Testis (tissue), 3 donors: ENCODE results near the gene CCR7. TPM values are rescaled to one million over a fixed set of nuclear protein-coding genes. Genes with fewer than 3 reads are reported as not detected.

Source experiments
- DNase-seq: peaks from one replicate; pipeline ENCODE4 v3.0.0-alpha.2; 2019
- H3K27ac ChIP-seq, 2 donors: fragments of 200-600 bp; sonication (generic); one replicate each; pipeline ENCODE4 v1.5.1; 2019
- H3K27me3 ChIP-seq: fragments of 200-600 bp; sonication (generic); one replicate; pipeline ENCODE4 v1.5.1; 2019
- H3K36me3 ChIP-seq: fragments of 200-600 bp; sonication (generic); one replicate; pipeline ENCODE4 v1.5.1; 2017; ENCODE audit warnings: low read depth; ENCODE audit errors: missing control alignments
- H3K4me1 ChIP-seq: fragments of 200-600 bp; sonication (generic); one replicate; pipeline ENCODE4 v1.5.1; 2019
- H3K4me3 ChIP-seq, 2 donors: fragments of 200-600 bp; sonication (generic); one replicate each; pipeline ENCODE4 v1.5.1; 2017 to 2019
- H3K9me3 ChIP-seq: fragments of 200-600 bp; sonication (generic); one replicate; pipeline ENCODE4 v1.5.1; 2017
- POLR2A ChIP-seq: fragments of 450-650 bp; IDR thresholded peaks from one replicate; pipeline ENCODE4 v1.6.1; 2017; ENCODE audit warnings: antibody characterized with exemption, mild to moderate bottlenecking, moderate library complexity
- WGBS, 2 donors: methylation state at CpG; one replicate each; pipeline ENCODE4 v1.1.5; 2018; 5-methylcytosine and 5-hydroxymethylcytosine counted together
- intact Hi-C: fragments of 100-400 bp; cut with DNase I; formaldehyde crosslinking; loops from one replicate; pipeline ENCODE4 v1.15.1; 2023; ENCODE audit warnings: low total_unique reads
- polyA plus RNA-seq: library from polyadenylated mRNA; stranded (reverse); fragments of 350-450 nt; fragmentation: Illumina TruSeq; extraction: RNeasy Lipid Tissue Mini Kit (QIAGEN cat#74804); gene quantifications from one replicate; pipeline ENCODE4 v1.2.3, GENCODE V29; 2014; ENCODE audit warnings: low read depth, low replicate concordance; ENCODE audit not compliant: insufficient read depth
- total RNA-seq, 2 donors: library from RNA; depleted of rRNA; stranded (reverse); fragments of >200 nt; gene quantifications; one replicate each; pipeline ENCODE4 v1.2.3, GENCODE V29; 2016
- TF ChIP-seq, protein P1 (sequence below), 3 experiments: fragments of 450-650 bp in 2 of 3; fragments of 200-600 bp in 1 of 3; sonication (generic) in 1 of 3; IDR thresholded peaks; one replicate each; pipeline ENCODE4 v1.5.1; 2016 to 2019; ENCODE audit warnings: antibody characterized with exemption in 3 of 3, mild to moderate bottlenecking in 2 of 3, moderate library complexity in 1 of 3

CCR7 gene
- total and polyA plus RNA-seq, 3 donors from 2014 or later: 0.87 to 1.5 (median 1.3) TPM

- no peak overlapping the region for H3K27ac ChIP-seq
These were observed 51.0 kb downstream of the CCR7 start for GRCh38 chr17:40514013-40514875.

DNA sequence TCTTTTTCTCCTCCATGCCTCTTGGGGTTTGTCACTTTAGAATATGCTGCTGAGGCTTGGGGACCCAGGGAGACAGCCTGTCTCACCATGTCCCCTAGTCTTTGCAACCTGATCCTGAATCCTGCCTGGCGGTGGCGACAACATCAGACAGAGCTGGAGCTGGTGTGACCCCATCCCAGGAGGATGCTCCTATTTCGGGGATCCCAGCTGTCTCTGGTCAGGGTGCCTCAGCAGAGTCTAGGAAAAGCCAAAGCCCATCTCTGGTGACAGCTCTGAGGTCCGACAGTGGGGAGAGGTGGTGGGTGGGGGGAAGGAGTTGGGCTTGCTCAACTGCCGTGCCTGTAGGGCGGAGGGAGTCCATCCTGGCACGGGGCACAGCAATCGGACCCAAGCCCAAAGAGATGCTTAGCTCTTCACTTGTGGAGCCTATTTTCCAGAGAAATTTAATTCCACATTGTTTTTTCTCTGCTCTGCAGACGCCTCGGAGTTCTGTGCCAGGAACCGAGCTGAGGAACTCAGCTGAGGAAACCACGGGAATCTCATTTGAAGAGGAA, 53.5 kb downstream of the CCR7 start:
- intact Hi-C loops: no loop called here
- Histone ChIP-seq H3K36me3 (no peaks in the 10 kb centered on the region), H3K27ac (no peak overlapping the region), H3K9me3 (no peaks in the 10 kb centered on the region), H3K4me1 (no peaks in the 10 kb centered on the region), H3K4me3 (no peak overlapping the region), H3K27me3 (no peaks in the 10 kb centered on the region)
- TF ChIP-seq POLR2A: no peak
- TF ChIP-seq, protein P1, sequence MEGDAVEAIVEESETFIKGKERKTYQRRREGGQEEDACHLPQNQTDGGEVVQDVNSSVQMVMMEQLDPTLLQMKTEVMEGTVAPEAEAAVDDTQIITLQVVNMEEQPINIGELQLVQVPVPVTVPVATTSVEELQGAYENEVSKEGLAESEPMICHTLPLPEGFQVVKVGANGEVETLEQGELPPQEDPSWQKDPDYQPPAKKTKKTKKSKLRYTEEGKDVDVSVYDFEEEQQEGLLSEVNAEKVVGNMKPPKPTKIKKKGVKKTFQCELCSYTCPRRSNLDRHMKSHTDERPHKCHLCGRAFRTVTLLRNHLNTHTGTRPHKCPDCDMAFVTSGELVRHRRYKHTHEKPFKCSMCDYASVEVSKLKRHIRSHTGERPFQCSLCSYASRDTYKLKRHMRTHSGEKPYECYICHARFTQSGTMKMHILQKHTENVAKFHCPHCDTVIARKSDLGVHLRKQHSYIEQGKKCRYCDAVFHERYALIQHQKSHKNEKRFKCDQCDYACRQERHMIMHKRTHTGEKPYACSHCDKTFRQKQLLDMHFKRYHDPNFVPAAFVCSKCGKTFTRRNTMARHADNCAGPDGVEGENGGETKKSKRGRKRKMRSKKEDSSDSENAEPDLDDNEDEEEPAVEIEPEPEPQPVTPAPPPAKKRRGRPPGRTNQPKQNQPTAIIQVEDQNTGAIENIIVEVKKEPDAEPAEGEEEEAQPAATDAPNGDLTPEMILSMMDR (IDR thresholded peaks at IDR 0.05): no peak
- 84 to 91% methylated on average over 11 to 12 of the region's 12 CpGs for WGBS, 2 donors
- DNase-seq: no peak

More at GRCh38 chr17:40514013-40514875, 51.0 kb downstream of the CCR7 start:
- no peaks in the 10 kb centered on the region for H3K36me3 ChIP-seq
- TF ChIP-seq, protein P1 (IDR thresholded peaks at IDR 0.05): no peak
- TF ChIP-seq POLR2A: no peak
- DNase-seq: no peak
- no peaks in the 10 kb centered on the region for H3K27me3 ChIP-seq
- no peaks in the 10 kb centered on the region for H3K9me3 ChIP-seq
- peaks cover 5% of the 10 kb centered on the region for H3K4me1 ChIP-seq
- no peak overlapping the region for H3K4me3 ChIP-seq
- 84 to 85% methylated on average over 7 of the region's 7 CpGs for WGBS, 2 donors
- intact Hi-C loops: no loop called here

GRCh38 chr17:40511136-40511535, 54.1 kb downstream of the CCR7 start:
- intact Hi-C loops: no loop called here
- Histone ChIP-seq H3K36me3 (no peaks in the 10 kb centered on the region), H3K9me3 (no peaks in the 10 kb centered on the region), H3K27ac (no peak overlapping the region), H3K4me1 (no peaks in the 10 kb centered on the region), H3K4me3 (no peak overlapping the region), H3K27me3 (no peaks in the 10 kb centered on the region)
- 89 to 92% methylated on average over 2 of the region's 2 CpGs for WGBS, 2 donors
- DNase-seq: no peak
- no peak for TF ChIP-seq POLR2A
- TF ChIP-seq, protein P1 (IDR thresholded peaks at IDR 0.05): no peak

- Histone ChIP-seq H3K27me3 (no peaks in the 10 kb centered on the region), H3K36me3 (no peaks in the 10 kb centered on the region), H3K27ac (no peak overlapping the region), H3K9me3 (no peaks in the 10 kb centered on the region), H3K4me3 (no peak overlapping the region), H3K4me1 (no peaks in the 10 kb centered on the region)
- WGBS, 2 donors: 75 to 82% methylated on average over 4 to 8 of the region's 8 CpGs
- intact Hi-C loops: no loop called here
- no peak for DNase-seq
- TF ChIP-seq POLR2A: no peak
These were observed 55.0 kb downstream of the CCR7 start for GRCh38 chr17:40510328-40510648.

DNA sequence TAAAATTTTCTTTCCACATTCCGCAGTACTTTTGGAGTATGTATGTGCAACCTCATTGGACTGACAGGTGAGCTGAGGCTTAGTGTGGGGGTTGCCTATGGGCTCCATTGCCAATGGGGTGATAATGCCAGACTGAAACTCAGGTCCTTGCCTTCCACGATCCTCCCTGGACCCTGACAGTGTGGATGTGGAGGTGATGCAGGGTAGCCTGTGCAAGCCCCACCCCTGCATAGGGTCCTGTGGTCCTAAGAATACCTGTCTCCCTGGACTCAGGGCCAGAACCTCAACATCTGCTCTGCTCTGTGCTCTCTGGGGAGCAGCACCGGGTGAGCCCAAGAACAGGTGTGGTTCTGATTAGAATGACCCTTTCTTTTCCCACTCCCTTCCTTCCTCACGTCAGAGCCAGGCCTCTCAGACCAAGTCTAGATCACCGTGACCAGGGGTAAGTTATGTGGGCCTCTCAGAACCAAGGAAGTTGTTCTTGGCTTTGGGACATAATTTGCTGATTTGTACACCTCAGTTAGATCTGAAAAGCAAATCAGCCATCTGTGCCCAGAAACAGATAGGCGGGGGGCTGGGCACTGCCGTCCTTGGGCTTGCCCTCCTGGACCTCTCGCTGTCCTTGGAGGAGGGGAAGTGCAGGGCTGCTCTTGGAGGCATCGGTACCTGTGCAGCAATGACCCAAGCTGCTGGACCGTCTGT, 55.5 kb downstream of the CCR7 start:
- H3K36me3 ChIP-seq: no peaks in the 10 kb centered on the region
- intact Hi-C loops: no loop called here
- H3K4me3 ChIP-seq: no peak overlapping the region
- no peaks in the 10 kb centered on the region for H3K9me3 ChIP-seq
- no peaks in the 10 kb centered on the region for H3K27me3 ChIP-seq
- no peaks in the 10 kb centered on the region for H3K4me1 ChIP-seq
- H3K27ac ChIP-seq: no peak overlapping the region
- 83 to 90% methylated on average over 4 to 10 of the region's 10 CpGs for WGBS, 2 donors
- TF ChIP-seq, protein P1 (IDR thresholded peaks at IDR 0.05): no peak
- no peak for TF ChIP-seq POLR2A
- DNase-seq: no peak
